Esophagus squamous epithelium (tissue), 5 donors: ENCODE results near the gene PDLIM3. TPM values are rescaled to one million over a fixed set of nuclear protein-coding genes. Genes with fewer than 3 reads are reported as not detected.
A peak's percentile ranks its signal among the peaks of the same experiment; 100 is the strongest.
"Not testable (repeated sequence)": the region's sequence is repeated elsewhere in the genome, so short reads cannot be mapped to it uniquely, and the experiment has no call there.

Experiments
- DNase-seq: peaks from one replicate; lab custom pipeline; 2025; lab: John Stamatoyannopoulos, UW
- H3K27ac ChIP-seq, 4 donors: fragments of 200-600 bp; sonication (generic); one replicate each; pipeline ENCODE4 v1.5.1; 2016 to 2019; ENCODE audit warnings: mild to moderate bottlenecking in 1 of 4
- H3K27me3 ChIP-seq, 4 donors: fragments of 200-600 bp; sonication (generic); 1 replicate in 3 of 4; 2 replicates in 1 of 4; pipeline versions ENCODE4 v1.5.1 to v1.6.0; 2017 to 2021; ENCODE audit warnings: antibody characterized with exemption in 1 of 4
- H3K36me3 ChIP-seq, 3 donors: fragments of 200-600 bp; sonication (generic); one replicate each; pipeline ENCODE4 v1.5.1; 2016 to 2019
- H3K4me1 ChIP-seq, 3 donors: fragments of 200-600 bp; sonication (generic); one replicate each; pipeline ENCODE4 v1.5.1; 2017 to 2019
- H3K4me3 ChIP-seq, 4 donors: fragments of 200-600 bp; sonication (generic); 1 replicate in 3 of 4; 2 replicates in 1 of 4; pipeline ENCODE4 v1.5.1; 2016 to 2019; ENCODE audit warnings: mild to moderate bottlenecking in 2 of 4, moderate library complexity in 1 of 4
- H3K9me3 ChIP-seq, 3 donors: fragments of 200-600 bp; sonication (generic); one replicate each; pipeline ENCODE4 v1.5.1; 2016 to 2019
- CTCF ChIP-seq, 6 experiments: fragments of 450-650 bp in 4 of 6; fragments of 200-600 bp in 2 of 6; sonication (generic) in 2 of 6; IDR thresholded peaks; one replicate each; pipeline ENCODE4 v1.5.1; 2016 to 2019; ENCODE audit warnings: antibody characterized with exemption in 6 of 6, mild to moderate bottlenecking in 4 of 6, moderate library complexity in 4 of 6
- POLR2A ChIP-seq, 4 donors: fragments of 450-650 bp; IDR thresholded peaks; one replicate each; pipeline ENCODE4 v1.6.1; 2017; ENCODE audit warnings: antibody characterized with exemption in 4 of 4, mild to moderate bottlenecking in 4 of 4, moderate library complexity in 3 of 4
- WGBS, 2 donors: methylation state at CpG; one replicate each; pipeline ENCODE4 v1.1.5; 2018; 5-methylcytosine and 5-hydroxymethylcytosine counted together
- intact Hi-C: fragments of 100-400 bp; cut with DNase I; formaldehyde crosslinking; loops from one replicate; pipeline ENCODE4 v1.15.0; 2022
- total RNA-seq, 4 donors: library from RNA; depleted of rRNA; stranded (reverse); fragments of >200 nt; gene quantifications; one replicate each; pipeline ENCODE4 v1.1.0, GENCODE V29; 2016
- donor health status: DM: yes; HTN: yes; CAD: no.

Gene PDLIM3
- total RNA-seq, 4 donors from 2014 or later = 13.9 to 322 (median 44.6) TPM

GRCh38 chr4:185532293-185532692 lies 3.0 kb downstream of the PDLIM3 start:
- no peak for TF ChIP-seq POLR2A (IDR thresholded peaks at IDR 0.05)
- no peak for TF ChIP-seq CTCF (IDR thresholded peaks at IDR 0.05)
- Histone ChIP-seq H3K4me3 (peak overlapping the region in 3 of 4 donors; percentile 63 to 89 (median 71)), H3K4me1 (peaks cover 0 to 30% (median 4%) of the 10 kb centered on the region in 3 donors)

GRCh38 chr4:185531654-185532053 lies 3.7 kb downstream of the PDLIM3 start:
- Histone ChIP-seq H3K4me3 (peak overlapping the region in 3 of 4 donors; percentile 63 to 89 (median 71)), H3K4me1 (peaks cover 0 to 29% (median 4%) of the 10 kb centered on the region in 3 donors), H3K27me3 (peaks cover 0 to 20% (median 0%) of the 10 kb centered on the region in 4 donors), H3K27ac (peak overlapping the region in 3 of 4 donors; percentile 76 to 92 (median 89))
- H3K9me3 ChIP-seq, intact Hi-C loops, DNase-seq, H3K36me3 ChIP-seq: not testable (repeated sequence)
- WGBS, 2 donors = 69 to 71% methylated on average over 10 to 11 of the region's 11 CpGs

More at GRCh38 chr4:185532293-185532692, 3.0 kb downstream of the PDLIM3 start:
- peak overlapping the region in 3 of 4 donors; percentile 76 to 92 (median 89) for H3K27ac ChIP-seq
- no peaks in the 10 kb centered on the region for H3K9me3 ChIP-seq
- intact Hi-C loops = no loop called here
- peaks cover 0 to 24% (median 0%) of the 10 kb centered on the region in 4 donors for H3K27me3 ChIP-seq
- 69 to 84% methylated on average over 7 of the region's 7 CpGs for WGBS, 2 donors
- H3K36me3 ChIP-seq = no peaks in the 10 kb centered on the region
- DNase-seq = no peak

- intact Hi-C loops = no loop called here
- Histone ChIP-seq H3K4me1 (peaks cover 0 to 8% (median 0%) of the 10 kb centered on the region in 3 donors), H3K4me3 (no peak overlapping the region), H3K27me3 (no peaks in the 10 kb centered on the region), H3K36me3 (no peaks in the 10 kb centered on the region), H3K9me3 (no peaks in the 10 kb centered on the region), H3K27ac (peak overlapping the region in 3 of 4 donors; percentile 9 to 31 (median 23))
- TF ChIP-seq CTCF (IDR thresholded peaks at IDR 0.05) (no peak), POLR2A (IDR thresholded peaks at IDR 0.05) (no peak)
- WGBS, 2 donors = 39 to 47% methylated on average over 8 of the region's 8 CpGs
- no peak for DNase-seq
Measured at GRCh38 chr4:185529413-185529812, 5.9 kb downstream of the PDLIM3 start.

- peak overlapping the region in 3 of 4 donors; percentile 45 to 62 (median 62) for H3K27ac ChIP-seq
- WGBS, 2 donors = 63 to 64% methylated on average over 5 of the region's 5 CpGs
- TF ChIP-seq POLR2A (IDR thresholded peaks at IDR 0.05) (no peak), CTCF (IDR thresholded peaks at IDR 0.05) (no peak)
Measured at GRCh38 chr4:185524888-185525863, 10.1 kb downstream of the PDLIM3 start.

GRCh38 chr4:185523862-185524261 lies 11.4 kb downstream of the PDLIM3 start:
- no peaks in the 10 kb centered on the region for H3K9me3 ChIP-seq
- no peak for DNase-seq
- WGBS, 2 donors = 70% methylated on average over 2 to 6 of the region's 7 CpGs
- intact Hi-C loops = no loop called here
- peaks cover 0 to 11% (median 0%) of the 10 kb centered on the region in 3 donors for H3K36me3 ChIP-seq
- H3K4me1 ChIP-seq = no peaks in the 10 kb centered on the region
- no peak overlapping the region for H3K4me3 ChIP-seq
- no peaks in the 10 kb centered on the region for H3K27me3 ChIP-seq
- peak overlapping the region in 3 of 4 donors; percentile 45 to 62 (median 62) for H3K27ac ChIP-seq
- TF ChIP-seq POLR2A (IDR thresholded peaks at IDR 0.05) (no peak), CTCF (IDR thresholded peaks at IDR 0.05) (no peak)

More at GRCh38 chr4:185524888-185525863, 10.1 kb downstream of the PDLIM3 start:
- DNase-seq = no peak
- H3K9me3 ChIP-seq = no peaks in the 10 kb centered on the region
- intact Hi-C loops = no loop called here
- H3K36me3 ChIP-seq = peaks cover 0 to 11% (median 0%) of the 10 kb centered on the region in 3 donors
- peaks cover 0 to 8% (median 0%) of the 10 kb centered on the region in 3 donors for H3K4me1 ChIP-seq
- H3K4me3 ChIP-seq = no peak overlapping the region
- H3K27me3 ChIP-seq = no peaks in the 10 kb centered on the region
